Panc1 (cell line): ENCODE measurements around the gene SSBP2.

Source experiments
- SIN3A ChIP-seq: IDR thresholded peaks from 2 replicates; pipeline ENCODE4 v1.6.1; 2012; ENCODE audit warnings: low read depth, mild to moderate bottlenecking, low read length, moderate library complexity, borderline replicate concordance; ENCODE audit not compliant: insufficient read depth
- TF ChIP-seq, protein P1 (sequence below): fragments of 450-650 bp; IDR thresholded peaks from 2 replicates; pipeline ENCODE4 v1.5.1; 2017; ENCODE audit warnings: mild to moderate bottlenecking

DNA sequence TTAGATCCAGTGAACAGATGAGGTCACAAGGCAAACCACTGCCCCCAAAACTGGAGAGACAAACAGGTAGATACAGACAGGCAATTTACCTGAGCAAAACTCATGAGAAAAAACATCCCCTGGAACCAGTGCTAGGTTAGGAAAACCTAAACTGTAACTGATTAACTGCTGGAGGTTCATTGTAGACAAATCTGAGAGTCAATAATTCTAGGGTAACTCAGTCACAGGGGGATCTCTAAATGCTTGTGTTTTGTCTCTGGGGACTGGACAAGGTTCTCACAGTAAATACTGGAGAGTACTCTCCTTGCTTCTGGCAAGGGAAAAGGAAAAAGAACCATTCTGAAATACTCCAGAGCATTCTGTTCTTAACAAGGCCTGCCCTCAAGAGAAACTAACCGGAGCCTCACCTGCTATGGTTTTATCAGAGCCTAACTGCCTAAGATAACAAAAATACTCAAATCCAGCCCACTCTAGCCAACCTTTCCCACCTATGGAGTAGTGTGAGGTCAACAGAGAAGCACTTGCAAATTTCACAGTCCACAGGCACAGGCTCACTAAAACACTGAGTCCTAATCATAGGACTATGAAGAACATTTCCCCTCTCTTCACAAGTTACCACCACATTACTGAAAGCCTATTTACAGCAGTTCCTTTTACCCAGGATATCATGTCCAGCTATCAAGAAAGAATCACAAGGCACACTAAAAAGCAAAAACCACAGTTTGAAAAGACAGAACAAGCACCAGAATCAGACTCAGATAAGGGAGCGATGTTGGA lies 217.1 kb downstream of the SSBP2 start:
- TF ChIP-seq, protein P1, sequence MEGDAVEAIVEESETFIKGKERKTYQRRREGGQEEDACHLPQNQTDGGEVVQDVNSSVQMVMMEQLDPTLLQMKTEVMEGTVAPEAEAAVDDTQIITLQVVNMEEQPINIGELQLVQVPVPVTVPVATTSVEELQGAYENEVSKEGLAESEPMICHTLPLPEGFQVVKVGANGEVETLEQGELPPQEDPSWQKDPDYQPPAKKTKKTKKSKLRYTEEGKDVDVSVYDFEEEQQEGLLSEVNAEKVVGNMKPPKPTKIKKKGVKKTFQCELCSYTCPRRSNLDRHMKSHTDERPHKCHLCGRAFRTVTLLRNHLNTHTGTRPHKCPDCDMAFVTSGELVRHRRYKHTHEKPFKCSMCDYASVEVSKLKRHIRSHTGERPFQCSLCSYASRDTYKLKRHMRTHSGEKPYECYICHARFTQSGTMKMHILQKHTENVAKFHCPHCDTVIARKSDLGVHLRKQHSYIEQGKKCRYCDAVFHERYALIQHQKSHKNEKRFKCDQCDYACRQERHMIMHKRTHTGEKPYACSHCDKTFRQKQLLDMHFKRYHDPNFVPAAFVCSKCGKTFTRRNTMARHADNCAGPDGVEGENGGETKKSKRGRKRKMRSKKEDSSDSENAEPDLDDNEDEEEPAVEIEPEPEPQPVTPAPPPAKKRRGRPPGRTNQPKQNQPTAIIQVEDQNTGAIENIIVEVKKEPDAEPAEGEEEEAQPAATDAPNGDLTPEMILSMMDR = no peak
- TF ChIP-seq SIN3A = no peak
